ENCODE data around the gene FSIP1. TPM values are rescaled to one million over a fixed set of nuclear protein-coding genes. Genes with fewer than 3 reads are reported as not detected.
A peak's percentile ranks its signal among the peaks of the same experiment; 100 is the strongest.

The FSIP1 gene
- total and polyA plus RNA-seq, 9 of the 15 experiments (the other 6 are each of a cell fraction or from before 2014, with no cell fraction given) = 0.07 to 0.51 (median 0.29) TPM

DNA sequence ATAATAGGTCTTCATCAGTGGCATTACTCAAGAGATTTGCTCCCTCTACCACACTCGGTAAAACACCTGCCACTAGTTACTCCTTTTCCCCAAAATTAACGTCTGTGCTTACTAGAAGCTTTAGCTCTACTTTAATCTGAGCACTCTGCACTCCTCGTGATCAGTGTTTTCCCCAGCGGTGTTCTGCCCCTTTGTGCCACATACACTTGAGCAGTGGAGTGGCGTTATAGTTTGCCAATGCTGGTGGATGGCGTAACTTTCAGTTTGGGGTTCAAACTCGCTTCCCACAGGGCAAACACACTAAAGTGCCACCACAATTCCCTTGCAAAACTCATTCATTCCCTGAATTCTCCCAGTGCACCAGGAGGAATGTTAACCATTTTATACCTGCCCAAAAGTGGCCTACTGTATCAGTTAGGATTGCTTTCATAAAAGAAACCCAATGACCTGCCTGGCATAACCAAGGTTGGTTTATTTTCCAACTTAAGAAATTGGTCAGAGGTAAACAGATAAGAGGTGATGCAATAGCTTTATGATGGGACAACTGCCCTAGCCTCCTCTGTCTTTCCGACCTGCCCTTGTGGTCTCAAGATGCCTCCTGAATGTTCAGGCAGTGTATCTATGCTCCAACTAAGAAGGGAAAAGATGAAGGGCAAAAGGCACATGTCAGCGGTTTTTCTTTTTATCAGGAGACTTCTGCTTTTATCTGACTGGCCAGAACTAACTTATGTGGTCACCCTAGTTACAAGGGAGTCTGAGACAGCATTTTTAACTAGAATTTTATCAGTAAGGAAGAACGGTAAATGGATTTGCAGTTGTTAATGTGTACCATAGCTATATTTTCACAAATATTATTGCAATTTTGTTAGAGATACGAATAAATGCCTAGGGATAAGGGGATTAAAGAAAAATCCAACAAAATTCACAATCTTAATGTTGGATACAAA, 83.9 kb downstream of the FSIP1 start (continued):
- TF ChIP-seq HCFC1 (IDR thresholded peaks at IDR 0.05; ENCODE audit: low read depth, low read length) = 0 out of 2 replicates have a peak, but pooled peaks have one; percentile 17
- TF ChIP-seq, protein P1, sequence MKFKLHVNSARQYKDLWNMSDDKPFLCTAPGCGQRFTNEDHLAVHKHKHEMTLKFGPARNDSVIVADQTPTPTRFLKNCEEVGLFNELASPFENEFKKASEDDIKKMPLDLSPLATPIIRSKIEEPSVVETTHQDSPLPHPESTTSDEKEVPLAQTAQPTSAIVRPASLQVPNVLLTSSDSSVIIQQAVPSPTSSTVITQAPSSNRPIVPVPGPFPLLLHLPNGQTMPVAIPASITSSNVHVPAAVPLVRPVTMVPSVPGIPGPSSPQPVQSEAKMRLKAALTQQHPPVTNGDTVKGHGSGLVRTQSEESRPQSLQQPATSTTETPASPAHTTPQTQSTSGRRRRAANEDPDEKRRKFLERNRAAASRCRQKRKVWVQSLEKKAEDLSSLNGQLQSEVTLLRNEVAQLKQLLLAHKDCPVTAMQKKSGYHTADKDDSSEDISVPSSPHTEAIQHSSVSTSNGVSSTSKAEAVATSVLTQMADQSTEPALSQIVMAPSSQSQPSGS (CRISPR knock-in tag; IDR thresholded peaks at IDR 0.05) = no peak
- peak; percentile 85 for TF ChIP-seq SMARCE1 (IDR thresholded peaks at IDR 0.05)
- TF ChIP-seq MCM3 (IDR thresholded peaks at IDR 0.05) = no peak
- no peak for TF ChIP-seq NR1H2 (CRISPR knock-in tag; IDR thresholded peaks at IDR 0.05)
- peak; percentile 42 for TF ChIP-seq BRD9 (IDR thresholded peaks at IDR 0.05; ENCODE audit: low read depth, partially characterized antibody)
- peak; percentile 74 for TF ChIP-seq MECOM (CRISPR knock-in tag; IDR thresholded peaks at IDR 0.05)
- peak; percentile 85 for TF ChIP-seq ATF7 (IDR thresholded peaks at IDR 0.05)
- TF ChIP-seq C11orf30 (IDR thresholded peaks at IDR 0.05; ENCODE audit: low read depth) = peak; percentile 99
- TF ChIP-seq TRIM24 (IDR thresholded peaks at IDR 0.05) = peak; percentile 71 to 85
- no peak for TF ChIP-seq HSF4 (CRISPR knock-in tag; IDR thresholded peaks at IDR 0.05; ENCODE audit: borderline replicate concordance)
- no peak for TF ChIP-seq ADNP (tag; IDR thresholded peaks at IDR 0.05)
- TF ChIP-seq GABPA (tag; conservative IDR thresholded peaks at IDR 0.05; ENCODE audit: low read depth) = peak; percentile 69
- TF ChIP-seq, protein P2, sequence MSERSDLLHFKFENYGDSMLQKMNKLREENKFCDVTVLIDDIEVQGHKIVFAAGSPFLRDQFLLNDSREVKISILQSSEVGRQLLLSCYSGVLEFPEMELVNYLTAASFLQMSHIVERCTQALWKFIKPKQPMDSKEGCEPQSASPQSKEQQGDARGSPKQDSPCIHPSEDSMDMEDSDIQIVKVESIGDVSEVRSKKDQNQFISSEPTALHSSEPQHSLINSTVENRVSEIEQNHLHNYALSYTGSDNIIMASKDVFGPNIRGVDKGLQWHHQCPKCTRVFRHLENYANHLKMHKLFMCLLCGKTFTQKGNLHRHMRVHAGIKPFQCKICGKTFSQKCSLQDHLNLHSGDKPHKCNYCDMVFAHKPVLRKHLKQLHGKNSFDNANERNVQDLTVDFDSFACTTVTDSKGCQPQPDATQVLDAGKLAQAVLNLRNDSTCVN (CRISPR knock-in tag; IDR thresholded peaks at IDR 0.05) = no peak
- TF ChIP-seq CBX1 (IDR thresholded peaks at IDR 0.05; ENCODE audit: low read depth) = no peak
- TF ChIP-seq POLR2G (IDR thresholded peaks at IDR 0.05; ENCODE audit: low read depth, low read length) = no peak
- no peak for TF ChIP-seq MCM7 (IDR thresholded peaks at IDR 0.05)
- peak; percentile 18 for TF ChIP-seq NUFIP1 (IDR thresholded peaks at IDR 0.05; ENCODE audit: partially characterized antibody)
- no peak for TF ChIP-seq SLC30A9 (CRISPR knock-in tag; IDR thresholded peaks at IDR 0.05)
- TF ChIP-seq, protein P3, sequence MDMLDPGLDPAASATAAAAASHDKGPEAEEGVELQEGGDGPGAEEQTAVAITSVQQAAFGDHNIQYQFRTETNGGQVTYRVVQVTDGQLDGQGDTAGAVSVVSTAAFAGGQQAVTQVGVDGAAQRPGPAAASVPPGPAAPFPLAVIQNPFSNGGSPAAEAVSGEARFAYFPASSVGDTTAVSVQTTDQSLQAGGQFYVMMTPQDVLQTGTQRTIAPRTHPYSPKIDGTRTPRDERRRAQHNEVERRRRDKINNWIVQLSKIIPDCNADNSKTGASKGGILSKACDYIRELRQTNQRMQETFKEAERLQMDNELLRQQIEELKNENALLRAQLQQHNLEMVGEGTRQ (CRISPR knock-in tag; IDR thresholded peaks at IDR 0.05) = no peak
- TF ChIP-seq STAT5A (IDR thresholded peaks at IDR 0.05; ENCODE audit: borderline replicate concordance, low read length) = peak; percentile 58
- TF ChIP-seq MIER1 (IDR thresholded peaks at IDR 0.05; ENCODE audit: low read depth) = no peak
- TF ChIP-seq ZNF263 (CRISPR knock-in tag; IDR thresholded peaks at IDR 0.05; ENCODE audit: borderline replicate concordance) = no peak
- peak; percentile 81 for TF ChIP-seq NBN (IDR thresholded peaks at IDR 0.05; ENCODE audit: low read depth)
- TF ChIP-seq POLR2AphosphoS5 (IDR thresholded peaks at IDR 0.05; ENCODE audit: control insufficient read depth, insufficient read depth, low read depth, low read length) = 0 out of 2 replicates have a peak, but pooled peaks have one; percentile 32
- TF ChIP-seq TEAD4 (IDR thresholded peaks at IDR 0.05; ENCODE audit: low read length) = peak; percentile 83
- no peak for TF ChIP-seq TEAD4 (CRISPR knock-in tag; IDR thresholded peaks at IDR 0.05; ENCODE audit: borderline replicate concordance)
- no peak for TF ChIP-seq CBX5 (IDR thresholded peaks at IDR 0.05; ENCODE audit: borderline replicate concordance, low read depth)
- no peak for TF ChIP-seq CBX3 (IDR thresholded peaks at IDR 0.05; ENCODE audit: borderline replicate concordance in 1 of 2, low read length in 2 of 2)

All from K562 (cell line).